Caki2 (cell line): Measurements from ENCODE around the gene RIMS4. TPM values are rescaled to one million over a fixed set of nuclear protein-coding genes. Genes with fewer than 3 reads are reported as not detected.
"Not testable (repeated sequence)": the region's sequence is repeated elsewhere in the genome, so short reads cannot be mapped to it uniquely, and the experiment has no call there.

Experiments
- DNase-seq: peaks from one replicate; pipeline ENCODE4 v3.0.0-alpha.2; 2015; ENCODE audit warnings: low read depth
- in situ Hi-C: cut with HindIII; loops from 2 replicates; pipeline ENCODE4 v1.10.0; 2016; ENCODE audit warnings: low sequenced_read_pairs, low pct_unique_long_range_greater_than_20kb, mixed read lengths
- total RNA-seq: library from RNA; depleted of rRNA; stranded (reverse); fragments of >200 nt; shearing (Covaris generic); gene quantifications from 2 replicates; pipeline ENCODE4 v1.2.3, GENCODE V29; 2014; ENCODE audit warnings: low replicate concordance

Gene RIMS4
- total RNA-seq, 1 experiment from 2014 or later, result not detected

GRCh38 chr20:44772636-44773035 lies 37.7 kb downstream of the RIMS4 start:
- in situ Hi-C loops, result no loop called here
- DNase-seq, result no peak

- DNase-seq, result no peak
- in situ Hi-C loops, result no loop called here
Observed at GRCh38 chr20:44771172-44771535, 39.2 kb downstream of the RIMS4 start.

- DNase-seq, result no peak
- in situ Hi-C loops, result no loop called here
Observed at GRCh38 chr20:44770484-44771171, 39.7 kb downstream of the RIMS4 start.

GRCh38 chr20:44769481-44769863 lies 40.9 kb downstream of the RIMS4 start:
- in situ Hi-C loops, result no loop called here
- DNase-seq, result no peak

- no peak for DNase-seq
- in situ Hi-C loops, result no loop called here
Observed at GRCh38 chr20:44768854-44769480, 41.4 kb downstream of the RIMS4 start.

- no peak for DNase-seq
- in situ Hi-C loops, result no loop called here
Observed at GRCh38 chr20:44768256-44768655, 42.1 kb downstream of the RIMS4 start.

GRCh38 chr20:44765701-44766347 lies 44.5 kb downstream of the RIMS4 start:
- in situ Hi-C loops, result no loop called here
- peak; percentile 23 for DNase-seq

- in situ Hi-C loops, result no loop called here
Observed at GRCh38 chr20:44765091-44765490, 45.3 kb downstream of the RIMS4 start.

GRCh38 chr20:44763798-44764197 lies 46.5 kb downstream of the RIMS4 start:
- DNase-seq, in situ Hi-C loops: not testable (repeated sequence)

More at GRCh38 chr20:44765091-44765490, 45.3 kb downstream of the RIMS4 start:
- DNase-seq, result no peak

GRCh38 chr20:44762466-44763140 lies 47.7 kb downstream of the RIMS4 start:
- DNase-seq, result no peak
- in situ Hi-C loops, result no loop called here

GRCh38 chr20:44761423-44761822 lies 48.9 kb downstream of the RIMS4 start:
- no peak for DNase-seq
- in situ Hi-C loops, result no loop called here

- in situ Hi-C loops, result no loop called here
- DNase-seq, result no peak
Observed at GRCh38 chr20:44759595-44759994, 50.8 kb downstream of the RIMS4 start.

- in situ Hi-C loops, result no loop called here
- no peak for DNase-seq
Observed at GRCh38 chr20:44758247-44759101, 51.9 kb downstream of the RIMS4 start.

- no peak for DNase-seq
- in situ Hi-C loops, result no loop called here
Observed at GRCh38 chr20:44756956-44757355, 53.4 kb downstream of the RIMS4 start.

- no peak for DNase-seq
- in situ Hi-C loops, result no loop called here
Observed at GRCh38 chr20:44756011-44756688, 54.2 kb downstream of the RIMS4 start.

GRCh38 chr20:44754554-44754953 lies 55.8 kb downstream of the RIMS4 start:
- in situ Hi-C loops, result no loop called here
- no peak for DNase-seq

GRCh38 chr20:44752099-44752931 lies 58.0 kb downstream of the RIMS4 start:
- DNase-seq, result no peak
- in situ Hi-C loops, result no loop called here
